ENCODE results near the gene WDR64. TPM values are rescaled to one million over a fixed set of nuclear protein-coding genes. Genes with fewer than 3 reads are reported as not detected.
"Not testable (repeated sequence)": the region's sequence is repeated elsewhere in the genome, so short reads cannot be mapped to it uniquely, and the experiment has no call there.

The WDR64 gene
- total RNA-seq, 3 donors from 2014 or later (not counting 1 experiment from before 2014, with no cell fraction given), result not detected

- H3K27ac Mint-ChIP-seq, result no peak overlapping the region
Observed at GRCh38 chr1:241800640-241801039, 148.6 kb downstream of the WDR64 start.

DNA sequence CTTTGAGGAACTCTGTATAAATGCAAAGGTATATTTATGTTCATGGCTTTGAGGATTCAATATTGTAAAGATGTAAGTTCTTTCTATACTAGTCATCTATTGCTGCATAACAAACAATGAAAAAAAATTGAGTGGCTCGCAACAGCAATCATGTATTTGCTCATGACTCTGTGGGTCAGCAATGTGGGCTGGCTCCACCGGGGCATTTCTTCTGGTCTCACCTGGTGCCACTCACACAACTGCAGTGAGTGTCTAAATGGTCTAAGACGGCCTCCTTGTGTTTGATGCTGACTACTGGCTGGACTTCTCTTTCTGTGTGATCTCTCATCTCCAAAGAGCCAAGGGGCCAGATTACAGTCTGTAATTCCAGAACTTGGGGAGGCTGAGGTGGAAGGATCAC is 150.8 kb downstream of the WDR64 start:
- H3K4me1 ChIP-seq (ENCODE audit: control insufficient read depth, insufficient read depth, low read length), result no peaks in the 10 kb centered on the region
- Mint-ChIP-seq H3K36me3 (no peaks in the 10 kb centered on the region), H3K9me3 (no peaks in the 10 kb centered on the region), H3K4me3 (no peak overlapping the region), H3K27ac (no peak overlapping the region), H3K4me1 (no peaks in the 10 kb centered on the region), H3K27me3 (ENCODE audit: low read depth in 2 of 2) (peaks cover 9 to 21% of the 10 kb centered on the region in 2 donors)
- no peak for TF ChIP-seq CTCF (IDR thresholded peaks at IDR 0.05)
- DNase-seq, result no peak
- no peak for ATAC-seq
- 87% methylated on average over 3 of the region's 3 CpGs for WGBS (ENCODE audit: insufficient coverage)
- H3K4me3 ChIP-seq (ENCODE audit: low read length), result no peak overlapping the region
- H3K36me3 ChIP-seq (ENCODE audit: control insufficient read depth, insufficient read depth, low read length), result no peaks in the 10 kb centered on the region
- H3K27ac ChIP-seq (ENCODE audit: low read length), result no peak overlapping the region
- no peaks in the 10 kb centered on the region for H3K9me3 ChIP-seq (ENCODE audit: control insufficient read depth, insufficient read depth, low read length)
- intact Hi-C loops (cut with micrococcal nuclease), result no loop called here
- no peaks in the 10 kb centered on the region for H3K27me3 ChIP-seq (ENCODE audit: control insufficient read depth, insufficient read depth, low read length)

More at GRCh38 chr1:241800640-241801039, 148.6 kb downstream of the WDR64 start:
- Histone ChIP-seq H3K27ac (ENCODE audit: low read length) (no peak overlapping the region), H3K4me1 (ENCODE audit: control insufficient read depth, insufficient read depth, low read length) (no peaks in the 10 kb centered on the region), H3K27me3 (ENCODE audit: control insufficient read depth, insufficient read depth, low read length) (no peaks in the 10 kb centered on the region), H3K4me3 (ENCODE audit: low read length) (no peak overlapping the region), H3K9me3 (ENCODE audit: control insufficient read depth, insufficient read depth, low read length) (no peaks in the 10 kb centered on the region), H3K36me3 (ENCODE audit: control insufficient read depth, insufficient read depth, low read length) (no peaks in the 10 kb centered on the region)
- Mint-ChIP-seq H3K36me3 (no peaks in the 10 kb centered on the region), H3K27me3 (ENCODE audit: low read depth in 2 of 2) (peaks cover 9 to 21% of the 10 kb centered on the region in 2 donors), H3K9me3 (no peaks in the 10 kb centered on the region), H3K4me3 (no peak overlapping the region), H3K4me1 (no peaks in the 10 kb centered on the region)
- intact Hi-C loops (cut with micrococcal nuclease), result no loop called here
- no peak for DNase-seq
- no peak for TF ChIP-seq CTCF (IDR thresholded peaks at IDR 0.05)
- ATAC-seq, result no peak
- WGBS (ENCODE audit: insufficient coverage), result 80% methylated on average over 1 of the region's 3 CpGs

- 82% methylated on average over 4 of the region's 4 CpGs for WGBS (ENCODE audit: insufficient coverage)
- H3K4me3 Mint-ChIP-seq; intact Hi-C loops (cut with micrococcal nuclease); H3K36me3 ChIP-seq (ENCODE audit: control insufficient read depth, insufficient read depth, low read length); H3K27me3 ChIP-seq (ENCODE audit: control insufficient read depth, insufficient read depth, low read length); ATAC-seq; H3K9me3 Mint-ChIP-seq; H3K36me3 Mint-ChIP-seq; H3K27ac Mint-ChIP-seq; H3K4me1 ChIP-seq (ENCODE audit: control insufficient read depth, insufficient read depth, low read length); DNase-seq; H3K4me3 ChIP-seq (ENCODE audit: low read length); H3K27ac ChIP-seq (ENCODE audit: low read length); H3K9me3 ChIP-seq (ENCODE audit: control insufficient read depth, insufficient read depth, low read length); H3K4me1 Mint-ChIP-seq: not testable (repeated sequence)
- H3K27me3 Mint-ChIP-seq (ENCODE audit: low read depth in 2 of 2), result peaks cover 9 to 34% of the 10 kb centered on the region in 2 donors
Observed at GRCh38 chr1:241804706-241805105, 152.6 kb downstream of the WDR64 start.

DNA sequence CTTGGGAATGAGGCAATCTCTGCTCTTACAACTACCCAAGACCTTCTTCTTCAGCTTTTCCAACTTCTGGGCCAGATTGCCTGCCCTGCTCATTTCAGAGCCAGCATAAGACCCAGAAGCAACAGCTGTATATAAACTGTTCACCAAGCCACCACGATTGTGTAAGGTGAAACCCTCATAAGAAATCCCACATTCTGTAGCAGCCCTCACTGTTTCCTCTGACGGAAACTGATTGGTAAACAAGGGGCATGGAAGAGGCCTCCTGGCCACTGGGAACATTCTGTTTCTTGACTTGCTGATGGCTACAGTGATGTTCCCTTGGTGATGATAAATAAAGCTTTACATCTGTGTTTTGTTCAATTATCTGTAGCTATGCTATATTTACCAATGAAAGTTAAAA is 156.2 kb downstream of the WDR64 start:
- ATAC-seq (no peak), DNase-seq (no peak)
- Mint-ChIP-seq H3K36me3 (no peaks in the 10 kb centered on the region), H3K4me1 (no peaks in the 10 kb centered on the region), H3K27ac (no peak overlapping the region), H3K9me3 (no peaks in the 10 kb centered on the region), H3K27me3 (ENCODE audit: low read depth in 2 of 2) (peaks cover 6 to 13% of the 10 kb centered on the region in 2 donors), H3K4me3 (no peak overlapping the region)
- 64% methylated on average over 2 of the region's 2 CpGs for WGBS (ENCODE audit: insufficient coverage)
- Histone ChIP-seq H3K27me3 (ENCODE audit: control insufficient read depth, insufficient read depth, low read length) (no peaks in the 10 kb centered on the region), H3K36me3 (ENCODE audit: control insufficient read depth, insufficient read depth, low read length) (no peaks in the 10 kb centered on the region), H3K9me3 (ENCODE audit: control insufficient read depth, insufficient read depth, low read length) (no peaks in the 10 kb centered on the region), H3K4me3 (ENCODE audit: low read length) (no peak overlapping the region), H3K4me1 (ENCODE audit: control insufficient read depth, insufficient read depth, low read length) (no peaks in the 10 kb centered on the region), H3K27ac (ENCODE audit: low read length) (no peak overlapping the region)
- intact Hi-C loops (cut with micrococcal nuclease), result no loop called here
- no peak for TF ChIP-seq CTCF (IDR thresholded peaks at IDR 0.05)

Data from natural killer cell (primary cell).